Activated CD8-positive, alpha-beta memory T cell treated with anti-CD3 and anti-CD28 coated beads, Interleukin-2, amount 50 U/mL, for 48 hours (primary cell): Measurements from ENCODE around the gene MORN2.
"Not testable (repeated sequence)": the region's sequence is repeated elsewhere in the genome, so short reads cannot be mapped to it uniquely, and the experiment has no call there.

Experiments used
- DNase-seq: peaks from one replicate; pipeline ENCODE4 v3.0.0-alpha.2; 2020

Gene MORN2

DNA sequence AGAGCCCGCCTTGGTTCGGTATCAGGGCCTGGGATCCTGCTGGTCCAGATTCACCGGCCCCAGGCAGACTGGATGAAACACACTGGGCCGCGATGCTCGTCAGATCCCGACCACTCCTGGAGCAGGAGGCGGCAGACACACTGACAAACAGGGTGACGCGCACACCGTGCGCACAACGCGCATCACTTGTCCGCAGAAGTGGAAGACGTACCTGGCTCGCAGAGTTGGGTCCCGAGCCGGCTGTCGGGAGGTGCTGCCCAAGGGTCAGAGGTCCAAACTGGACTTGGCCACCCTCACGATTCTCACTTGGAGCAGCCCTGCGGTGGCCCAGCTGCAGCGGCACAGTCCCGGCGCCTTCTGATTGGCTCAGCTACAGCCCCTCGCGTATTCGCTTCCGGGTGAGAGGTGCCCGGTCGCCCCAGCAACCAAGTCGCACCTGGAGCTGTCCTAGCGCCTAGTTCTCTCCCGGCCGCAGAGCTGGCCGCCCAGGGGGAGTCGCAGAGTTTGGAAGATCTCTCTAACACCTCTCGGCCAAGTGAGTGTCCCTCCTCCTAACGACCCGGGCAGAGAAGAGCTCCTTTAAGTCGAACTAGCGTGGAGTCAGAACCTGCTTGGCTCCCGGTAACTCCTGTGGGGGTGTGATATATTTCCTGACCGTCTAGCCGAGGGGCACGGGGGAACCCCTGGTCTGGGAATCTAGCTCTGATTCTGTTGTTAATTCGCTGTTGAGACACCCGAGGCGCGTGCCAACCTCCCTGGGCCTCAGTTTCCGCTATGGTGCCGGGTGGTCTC, at the start of gene MORN2, which contains the start of gene DHX57:
Gene MORN2, plus strand, starts transcription at position 401 of the 792 bp plus-strand sequence.
Gene DHX57, minus strand, starts transcription at position 359 of the 792 bp plus-strand sequence. CDS start 7,529 bp downstream, outside the sequence.
- peak; percentile 89 for DNase-seq

DNA sequence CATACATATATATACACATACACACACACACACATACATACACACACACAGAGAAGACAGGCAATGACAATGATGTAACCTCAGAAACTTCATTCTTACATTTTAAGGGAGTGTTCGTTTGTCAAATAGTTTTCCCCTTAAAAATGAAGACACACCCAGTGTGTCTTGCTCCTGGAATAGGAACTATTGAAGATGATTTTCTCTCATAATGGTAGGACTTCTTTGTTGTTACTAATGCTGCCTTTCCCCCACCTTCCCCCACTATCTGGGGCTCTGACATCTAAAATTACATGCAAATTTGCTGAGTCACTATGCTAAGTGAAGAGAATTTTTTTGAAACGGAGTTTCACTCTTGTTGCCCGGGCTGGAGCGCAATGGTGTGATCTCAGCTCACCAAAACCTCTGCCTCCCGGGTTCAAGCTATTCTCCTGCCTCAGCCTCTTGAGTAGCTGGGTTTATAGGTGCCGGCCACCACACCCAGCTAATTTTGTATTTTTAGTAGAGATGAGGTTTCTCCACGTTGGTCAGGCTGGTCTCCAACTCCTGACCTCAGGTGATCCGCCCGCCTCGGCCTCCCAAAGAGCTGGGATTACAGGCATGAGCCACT, 48.1 kb upstream of the MORN2 start:
- DNase-seq, result not testable (repeated sequence)

DNA sequence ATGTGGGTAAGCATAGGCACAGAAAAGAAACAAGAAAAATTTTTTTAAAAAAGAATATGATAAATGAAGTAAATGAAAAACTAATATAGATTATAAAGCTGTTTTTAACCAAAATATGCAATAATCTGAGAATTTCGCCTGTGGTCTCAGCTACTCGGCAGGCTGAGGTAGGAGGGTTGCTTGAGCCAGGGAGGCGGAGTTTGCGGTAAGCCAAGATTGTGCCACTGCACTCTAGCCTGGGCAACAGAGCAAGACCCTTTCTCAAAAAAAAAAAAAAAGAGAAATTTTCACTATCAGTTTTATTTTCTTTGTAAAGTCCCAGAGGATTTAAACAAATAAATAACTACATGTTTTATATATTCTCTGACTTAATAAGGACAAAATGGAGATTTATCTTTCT, 47.3 kb upstream of the MORN2 start:
- no peak for DNase-seq

DNA sequence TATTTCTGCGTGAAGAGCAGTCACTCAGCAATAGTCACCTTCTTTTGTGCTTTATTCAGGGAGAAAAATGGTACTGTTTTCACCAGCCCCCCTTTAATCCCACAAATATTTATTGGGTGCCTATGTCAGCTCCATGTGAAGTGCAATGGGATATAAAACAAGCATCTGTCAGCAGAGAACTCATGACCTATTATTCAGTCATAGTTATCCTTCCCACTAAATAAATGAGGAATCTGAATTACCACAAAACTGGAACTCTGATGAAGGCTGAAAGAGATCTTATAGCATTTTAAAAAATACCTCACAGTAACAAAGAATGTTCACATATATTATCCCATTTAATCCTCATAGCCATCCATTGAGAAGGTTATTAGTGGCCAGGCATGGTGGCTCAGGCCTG, 45.8 kb upstream of the MORN2 start:
- DNase-seq, result no peak

DNA sequence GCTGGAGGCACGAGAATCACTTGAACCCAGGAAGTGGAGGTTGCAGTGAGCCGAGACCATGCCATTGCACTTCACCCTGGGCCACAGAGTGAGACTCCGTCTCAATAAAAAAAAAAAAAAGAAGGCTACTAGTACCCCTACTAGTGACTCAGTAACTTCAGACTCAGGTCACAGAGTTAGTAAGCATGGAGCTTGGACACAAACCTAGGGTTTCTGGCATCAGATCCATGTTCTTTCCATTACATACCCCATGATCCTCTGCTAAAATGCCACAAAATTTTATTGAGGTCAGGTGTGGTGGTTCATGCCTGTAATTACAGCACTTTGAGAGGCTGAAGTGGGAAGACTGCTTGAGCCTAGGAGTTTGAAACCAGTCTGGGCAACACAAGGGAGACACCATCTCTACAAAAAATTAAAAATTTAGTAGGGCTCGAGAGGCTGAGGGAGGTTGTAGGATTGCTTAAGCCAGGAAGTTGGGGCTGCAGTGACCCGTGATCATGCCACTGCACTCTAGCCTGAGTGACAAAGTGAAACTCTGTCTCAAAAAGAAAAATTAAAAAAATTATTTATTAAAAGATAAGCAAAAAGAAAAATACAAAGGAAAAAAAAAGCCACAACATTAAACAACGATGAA, 45.1 kb upstream of the MORN2 start:
- DNase-seq, result no peak

DNA sequence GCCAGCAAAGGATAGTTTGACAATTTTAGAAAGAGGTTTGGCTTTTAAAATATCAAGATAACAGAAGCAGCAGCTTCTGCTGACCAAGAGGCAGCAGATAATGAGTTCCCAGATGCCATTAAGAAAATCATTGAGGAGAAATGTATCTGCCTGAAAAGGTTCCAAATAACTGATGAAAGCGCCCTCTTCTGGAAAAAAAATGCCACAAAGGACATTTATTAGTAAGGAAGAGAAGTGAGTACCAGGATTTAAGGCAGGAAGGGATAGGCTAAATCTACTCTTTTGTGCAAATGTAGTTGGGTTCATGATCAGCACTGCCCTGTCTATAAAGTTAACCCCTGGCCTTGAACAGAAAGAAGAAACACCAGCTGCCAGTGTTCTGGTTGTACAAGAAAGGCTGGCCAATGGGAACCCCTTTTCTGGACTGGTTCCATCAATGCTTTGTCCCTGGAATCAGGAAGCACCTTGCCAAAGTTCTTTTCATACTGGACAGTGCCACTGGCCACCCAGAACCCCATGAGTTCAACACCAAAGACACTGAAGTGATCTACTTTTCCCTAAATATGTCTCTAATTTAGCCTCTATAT, 40.7 kb upstream of the MORN2 start:
- no peak for DNase-seq

DNA sequence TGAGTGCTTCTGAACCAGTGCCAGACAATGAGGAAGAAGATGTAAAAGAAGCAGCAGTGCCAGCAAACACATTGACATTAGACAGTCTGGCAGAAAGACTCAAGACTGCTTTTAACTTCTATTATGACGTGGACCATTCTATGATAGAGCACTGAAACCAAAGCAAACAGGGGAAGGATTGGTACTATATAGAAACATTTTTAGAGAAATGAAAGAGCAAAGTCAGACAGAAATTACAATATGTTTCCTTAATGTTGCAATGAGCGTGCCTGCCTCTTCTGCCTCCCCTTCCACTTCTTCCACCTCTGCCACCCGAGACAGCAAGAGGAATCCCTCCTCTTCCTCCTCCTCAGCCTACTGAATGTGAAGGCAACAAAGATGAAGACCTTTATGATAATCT, 39.8 kb upstream of the MORN2 start:
- DNase-seq, result no peak

DNA sequence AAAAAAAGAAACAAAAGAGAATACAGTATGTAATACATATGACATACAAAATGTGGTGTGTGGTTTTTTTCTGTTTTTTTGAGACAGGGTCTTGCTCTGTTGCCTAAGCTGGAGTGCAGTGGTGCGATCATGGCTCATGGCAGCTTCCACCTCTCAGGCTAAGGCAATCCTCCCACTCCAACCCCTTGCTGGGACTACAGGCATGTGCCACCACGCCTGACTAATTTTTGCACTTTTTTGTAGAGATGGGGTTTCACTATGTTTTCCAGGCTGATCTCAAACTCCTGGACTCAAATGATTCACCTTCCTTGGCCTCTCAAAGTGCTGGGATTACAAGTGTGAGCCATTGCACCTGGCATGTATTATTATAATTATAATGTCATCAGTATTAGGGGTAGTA, 39.0 kb upstream of the MORN2 start:
- DNase-seq, result no peak

DNA sequence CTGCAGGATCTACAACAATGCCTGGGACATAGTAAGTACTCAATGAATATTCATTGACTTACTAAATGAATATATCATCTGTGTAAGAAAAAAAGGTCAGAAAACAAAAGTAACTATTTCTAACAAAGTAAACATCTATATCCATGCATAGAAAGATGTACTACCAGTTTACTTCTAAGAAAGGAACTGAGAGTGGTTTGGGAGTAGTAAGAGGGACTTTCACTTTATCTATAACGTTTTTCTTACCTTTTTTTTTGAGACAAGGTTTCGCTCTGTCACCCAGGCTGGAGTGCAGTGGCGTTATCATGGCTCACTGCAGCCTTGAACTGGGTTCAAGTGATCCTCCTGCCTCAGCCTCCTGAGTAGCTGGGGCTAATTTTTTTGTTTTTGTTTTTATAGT, 25.7 kb upstream of the MORN2 start:
- DNase-seq, result no peak

DNA sequence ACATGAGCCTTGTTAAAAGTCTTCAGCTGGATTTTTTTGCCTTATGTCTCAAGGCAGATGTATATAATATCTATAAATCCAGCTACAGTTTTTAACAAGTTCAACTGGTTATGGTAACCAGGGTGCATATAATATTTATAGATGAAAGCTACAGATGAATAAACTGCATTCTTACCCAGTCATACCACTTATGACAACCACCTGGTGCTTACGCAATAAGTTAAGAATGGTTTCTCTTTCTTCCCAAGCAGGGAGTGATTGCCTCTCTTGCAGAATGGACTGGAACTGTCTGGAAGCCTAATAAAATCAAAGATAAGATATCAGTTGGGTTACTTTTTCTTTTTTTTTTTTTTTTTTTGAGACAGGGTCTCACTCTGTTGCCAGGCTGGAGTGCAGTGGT, 19.6 kb upstream of the MORN2 start:
- DNase-seq, result no peak

DNA sequence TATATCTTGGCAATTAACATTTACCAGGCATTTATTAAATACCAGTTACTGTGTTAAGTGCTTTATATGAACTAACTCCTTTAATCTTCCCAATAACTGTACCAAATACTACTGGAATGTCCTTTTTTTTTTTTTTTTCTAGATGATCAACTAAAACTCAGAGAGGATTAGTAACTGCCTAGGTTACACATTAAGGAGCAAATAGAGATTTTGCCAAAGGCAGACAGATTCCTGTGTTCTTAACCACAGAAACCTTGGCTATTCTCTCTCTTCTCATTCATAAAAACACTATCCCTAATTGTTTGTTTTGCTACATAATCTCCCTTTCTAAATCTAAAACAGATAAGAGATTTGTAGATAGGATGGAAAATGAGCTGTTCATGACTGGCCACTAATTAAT, 13.3 kb upstream of the MORN2 start:
- DNase-seq, result no peak

DNA sequence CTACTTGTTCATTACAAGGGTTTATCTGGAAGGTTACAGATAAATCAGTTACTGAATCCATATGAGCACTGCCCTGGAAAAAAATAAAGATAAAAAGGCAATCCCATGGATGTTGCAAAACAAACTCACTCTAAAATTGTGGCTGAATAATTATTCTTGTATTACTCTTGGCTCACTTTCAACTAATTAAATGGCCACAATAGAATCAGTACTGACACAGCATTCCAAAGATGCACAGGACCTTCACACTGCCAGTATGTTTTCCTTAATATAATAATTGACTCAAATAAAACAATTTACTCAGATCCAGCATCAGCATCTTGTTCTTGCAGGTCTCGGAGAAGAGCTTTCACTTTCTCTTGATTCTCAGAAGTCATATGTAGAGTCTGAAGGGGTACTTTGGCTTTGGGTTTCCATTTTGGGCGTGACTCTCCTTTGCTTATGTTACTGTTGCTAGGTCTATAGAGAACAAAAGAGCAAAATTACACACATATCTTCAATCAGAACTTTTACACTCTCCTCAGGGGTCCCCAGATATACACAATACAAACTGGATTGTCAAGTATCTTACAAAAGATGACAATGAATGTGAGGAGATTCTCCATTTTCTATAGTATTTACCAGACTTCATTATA, 12.6 kb upstream of the MORN2 start:
- no peak for DNase-seq

DNA sequence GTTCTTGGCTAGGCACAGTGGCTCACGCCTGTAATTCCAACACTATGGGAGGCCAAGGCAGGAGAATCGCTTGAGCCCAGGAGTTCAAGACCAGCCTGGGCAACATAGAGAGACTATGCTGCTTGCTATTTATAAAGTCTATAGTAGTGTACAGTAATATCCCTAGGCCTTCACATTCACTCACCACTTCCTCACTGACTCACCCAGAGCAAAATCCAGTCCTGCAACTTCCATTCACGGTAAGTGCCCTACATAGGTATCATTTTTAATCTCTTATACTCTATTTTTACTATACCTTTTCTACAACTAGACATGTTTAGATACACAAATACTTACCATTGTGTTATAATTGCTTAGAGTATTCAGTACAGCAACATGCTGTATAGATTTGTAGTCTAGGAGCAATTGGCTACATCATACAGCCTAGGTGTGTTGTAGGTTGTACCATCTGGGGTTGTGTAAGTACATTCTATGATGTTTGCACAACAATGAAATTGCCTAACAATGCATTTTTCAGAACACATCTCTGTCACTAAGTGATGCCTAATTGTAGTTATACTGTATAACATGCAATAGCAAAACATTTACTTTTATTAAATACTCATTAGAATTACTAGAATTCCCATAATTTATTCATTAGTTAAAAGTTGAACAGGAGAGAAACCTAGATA, 8.9 kb upstream of the MORN2 start:
- DNase-seq, result no peak

DNA sequence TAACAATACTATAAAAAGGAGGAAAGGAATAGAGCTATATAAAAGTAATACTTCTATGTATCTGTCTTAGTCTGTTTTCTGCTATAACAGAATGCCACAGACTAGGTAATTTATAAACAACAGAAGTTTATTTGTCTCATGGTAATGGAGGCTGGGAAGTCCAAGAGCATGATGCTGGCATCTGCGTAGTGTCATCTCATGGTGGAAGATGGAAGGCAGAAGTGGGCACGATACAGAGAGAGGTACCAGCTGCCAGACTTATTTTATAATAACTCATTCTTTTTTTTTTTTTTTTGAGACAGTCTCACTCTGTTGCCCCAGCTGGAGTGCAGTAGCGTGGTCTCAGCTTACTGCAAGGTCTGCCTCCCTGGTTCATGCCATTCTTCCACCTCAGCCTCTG, 4.3 kb upstream of the MORN2 start:
- no peak for DNase-seq

DNA sequence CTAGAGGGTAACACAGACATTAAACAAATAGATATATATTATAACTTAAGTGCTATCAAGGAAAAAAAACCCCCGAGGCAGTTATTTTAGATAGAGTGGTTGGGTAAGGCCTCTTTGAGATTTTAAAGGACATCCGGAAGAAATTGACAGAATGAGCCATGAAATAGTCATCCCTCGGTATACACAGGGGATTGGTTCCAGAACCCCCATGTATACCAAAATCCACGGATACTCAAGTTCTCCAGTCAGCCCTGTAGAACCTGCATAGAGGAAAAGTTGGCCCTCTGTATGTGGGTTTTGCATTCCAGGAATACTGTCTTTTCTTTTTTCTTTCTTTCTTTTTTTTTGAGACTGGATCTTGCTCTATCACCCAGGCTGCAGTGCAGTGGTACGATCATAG, 2.0 kb upstream of the MORN2 start:
- no peak for DNase-seq

DNA sequence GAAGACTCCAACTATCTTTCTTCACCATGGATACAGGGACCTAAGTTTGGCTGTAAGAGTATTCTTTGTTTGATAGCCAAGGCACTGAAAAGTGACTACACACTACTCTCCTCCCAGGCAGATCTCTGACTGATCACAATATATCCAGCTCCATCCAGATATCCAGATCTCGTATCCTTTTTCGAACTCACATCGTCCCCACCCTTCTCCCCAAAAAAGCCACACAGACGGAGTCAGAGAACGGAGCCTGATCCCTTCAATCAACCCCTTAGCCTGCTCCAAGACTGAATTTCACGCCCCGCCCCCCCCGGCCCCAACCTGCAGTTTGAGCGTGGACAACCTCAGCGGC, 575 bp upstream of the MORN2 start:
- DNase-seq, result no peak

DNA sequence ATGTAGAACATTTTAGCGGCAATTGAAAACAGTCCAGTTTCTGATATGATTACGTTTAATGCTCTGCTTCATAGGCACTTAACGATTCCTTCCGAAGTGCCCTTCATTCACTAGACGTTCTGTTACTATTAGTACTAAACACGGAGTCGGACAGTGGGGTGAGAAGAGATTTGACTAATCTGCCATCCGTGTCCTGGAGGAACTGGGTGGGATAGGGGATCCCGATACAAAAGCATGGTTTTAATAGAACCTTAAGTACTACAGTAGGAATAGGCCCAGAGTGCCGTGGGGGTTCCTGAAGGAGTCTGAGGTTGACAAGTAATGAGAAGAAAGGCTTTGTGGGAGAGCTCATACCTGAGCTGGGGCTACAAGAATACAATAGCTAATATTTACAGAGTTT, 631 bp downstream of the MORN2 start:
- no peak for DNase-seq

DNA sequence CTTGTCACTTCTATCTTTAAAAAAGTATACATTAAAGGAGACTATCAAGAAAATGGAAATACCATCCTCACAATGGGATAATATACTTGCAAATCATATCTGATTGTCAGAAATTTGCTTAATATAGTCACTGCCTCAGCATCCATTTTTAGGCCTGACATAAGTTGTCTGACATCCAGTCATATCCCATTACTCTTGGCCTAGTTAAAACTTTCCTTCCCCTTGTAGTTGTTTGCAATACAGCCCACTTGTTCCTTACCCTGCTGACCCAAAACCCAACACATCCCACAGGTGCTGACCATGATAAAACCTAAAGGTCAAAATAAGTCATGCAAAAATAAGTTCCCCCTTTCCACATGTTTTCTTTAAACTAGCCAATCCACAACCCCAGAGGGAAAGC, 10.3 kb downstream of the MORN2 start:
- no peak for DNase-seq

DNA sequence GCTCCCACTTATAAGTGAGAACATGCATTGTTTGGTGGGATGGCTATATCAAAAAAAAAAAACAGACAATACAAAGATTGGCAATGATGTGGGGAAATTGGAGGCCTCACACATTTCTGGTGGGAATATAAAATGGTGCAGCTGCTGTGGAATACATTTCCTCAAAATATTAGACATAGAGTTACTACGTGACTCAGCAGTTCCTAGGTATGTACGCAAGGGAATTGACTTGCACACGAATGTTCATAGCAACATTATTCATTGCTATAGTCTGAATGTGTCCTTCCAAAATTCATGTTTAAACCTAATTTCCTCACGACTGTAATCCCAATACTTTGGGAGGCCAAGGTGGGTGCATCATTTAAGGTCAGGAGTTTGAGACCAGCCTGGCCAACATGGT, 11.6 kb downstream of the MORN2 start:
- DNase-seq, result no peak

DNA sequence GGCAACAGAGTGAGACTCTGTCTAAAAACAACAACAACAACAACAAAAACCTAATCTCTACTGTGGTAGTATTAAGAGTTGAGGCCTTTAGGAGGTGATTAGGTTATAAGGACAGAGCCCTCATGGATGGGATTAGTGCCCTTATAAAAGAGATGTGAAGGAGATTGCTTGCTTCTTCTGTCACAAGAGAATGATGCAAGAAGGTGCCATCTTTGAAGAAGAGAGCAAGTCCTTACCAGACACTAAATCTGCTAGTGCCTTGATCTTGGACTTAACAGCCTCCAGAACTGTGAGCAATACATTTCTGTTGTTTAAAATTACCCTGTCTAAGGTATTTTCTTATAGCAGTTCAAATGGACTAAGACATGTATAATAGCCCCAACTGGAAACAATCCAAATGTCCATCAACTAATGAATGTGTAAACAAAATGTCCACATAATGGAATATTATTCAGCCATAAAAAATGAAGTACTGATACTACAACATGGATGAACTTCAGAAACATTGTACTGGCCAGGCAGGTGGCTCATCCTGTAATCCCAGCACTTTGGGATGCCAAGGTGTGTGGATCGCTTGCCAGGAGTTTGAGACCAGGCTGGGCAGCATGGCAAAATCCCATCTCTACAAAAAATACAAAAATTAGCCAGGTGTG, 12.3 kb downstream of the MORN2 start:
- no peak for DNase-seq

DNA sequence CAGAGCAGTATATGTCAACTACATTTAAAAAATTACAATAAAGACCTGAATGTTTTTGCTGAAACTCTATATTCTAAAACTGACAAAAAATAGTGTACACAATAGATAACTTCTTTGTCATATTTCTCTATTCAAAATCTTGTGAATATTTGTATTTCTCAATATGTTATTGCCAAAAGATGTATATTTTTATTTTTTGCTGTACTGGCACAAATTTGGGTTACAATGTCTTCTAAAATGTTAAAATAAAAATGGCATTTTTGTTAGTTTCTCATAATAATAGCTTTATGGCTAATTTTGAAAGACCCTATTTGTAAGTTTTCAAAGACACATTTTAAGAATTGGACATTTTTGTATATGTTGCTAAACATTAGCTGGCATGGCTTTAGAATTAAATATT, 13.3 kb downstream of the MORN2 start:
- no peak for DNase-seq

DNA sequence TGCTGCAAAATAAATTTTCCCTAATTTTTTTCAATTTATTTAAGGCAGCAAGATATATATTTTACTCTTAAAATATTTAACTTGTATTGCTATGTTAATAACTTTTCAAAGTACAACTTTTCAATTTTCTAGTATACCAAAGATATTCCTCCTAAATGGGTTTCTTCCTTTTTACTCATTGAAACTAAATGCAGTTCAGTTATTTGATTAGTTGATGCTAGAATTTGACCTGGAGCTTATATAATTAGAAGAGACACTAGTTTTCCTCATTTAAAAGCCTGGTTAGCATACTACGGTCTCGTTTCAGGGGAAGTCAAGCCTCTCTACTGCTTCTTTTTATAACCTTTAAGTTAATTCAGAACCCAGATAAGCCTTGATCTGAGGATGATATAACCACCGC, 13.8 kb downstream of the MORN2 start, which contains the start of gene ARHGEF33:
Gene ARHGEF33, plus strand, starts transcription at position 301 of the 400 bp plus-strand sequence. CDS start 29,573 bp downstream, outside the sequence.
- no peak for DNase-seq
